Measurements from ENCODE around the gene LRP1.

DNA sequence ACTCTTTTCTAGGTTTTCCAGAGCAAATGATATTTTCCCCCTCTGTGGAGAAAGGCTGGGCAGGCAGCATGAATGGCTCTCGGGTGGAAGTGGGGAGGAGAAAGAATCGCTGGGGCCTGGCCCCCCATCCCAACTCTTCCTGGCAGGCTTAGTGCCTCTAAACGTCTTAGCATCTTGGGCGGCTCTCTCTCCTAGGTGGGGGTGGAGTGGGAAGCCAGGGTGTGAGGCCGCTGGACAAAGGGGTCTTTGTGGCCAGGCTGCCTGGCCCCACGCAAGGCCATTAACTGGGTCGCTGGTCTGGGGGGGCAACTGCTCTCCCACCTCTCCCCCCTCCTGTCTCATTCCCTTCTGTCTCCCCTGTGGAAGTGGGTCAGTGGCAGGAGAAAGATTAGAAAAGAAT lies 14.4 kb downstream of the LRP1 start:
- TF ChIP-seq POLR2AphosphoS5 (IDR thresholded peaks at IDR 0.05) = no peak
- TF ChIP-seq, protein P1, sequence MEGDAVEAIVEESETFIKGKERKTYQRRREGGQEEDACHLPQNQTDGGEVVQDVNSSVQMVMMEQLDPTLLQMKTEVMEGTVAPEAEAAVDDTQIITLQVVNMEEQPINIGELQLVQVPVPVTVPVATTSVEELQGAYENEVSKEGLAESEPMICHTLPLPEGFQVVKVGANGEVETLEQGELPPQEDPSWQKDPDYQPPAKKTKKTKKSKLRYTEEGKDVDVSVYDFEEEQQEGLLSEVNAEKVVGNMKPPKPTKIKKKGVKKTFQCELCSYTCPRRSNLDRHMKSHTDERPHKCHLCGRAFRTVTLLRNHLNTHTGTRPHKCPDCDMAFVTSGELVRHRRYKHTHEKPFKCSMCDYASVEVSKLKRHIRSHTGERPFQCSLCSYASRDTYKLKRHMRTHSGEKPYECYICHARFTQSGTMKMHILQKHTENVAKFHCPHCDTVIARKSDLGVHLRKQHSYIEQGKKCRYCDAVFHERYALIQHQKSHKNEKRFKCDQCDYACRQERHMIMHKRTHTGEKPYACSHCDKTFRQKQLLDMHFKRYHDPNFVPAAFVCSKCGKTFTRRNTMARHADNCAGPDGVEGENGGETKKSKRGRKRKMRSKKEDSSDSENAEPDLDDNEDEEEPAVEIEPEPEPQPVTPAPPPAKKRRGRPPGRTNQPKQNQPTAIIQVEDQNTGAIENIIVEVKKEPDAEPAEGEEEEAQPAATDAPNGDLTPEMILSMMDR (IDR thresholded peaks at IDR 0.05) = no peak
- TF ChIP-seq POLR2A (IDR thresholded peaks at IDR 0.05) = no peak

All from prostate gland (tissue), 2 donors.